ENCODE data around the gene FOXN3. TPM values are rescaled to one million over a fixed set of nuclear protein-coding genes. Genes with fewer than 3 reads are reported as not detected.

Gene FOXN3
- total RNA-seq, 4 donors from 2014 or later: 91.7 to 207 (median 125) TPM

DNA sequence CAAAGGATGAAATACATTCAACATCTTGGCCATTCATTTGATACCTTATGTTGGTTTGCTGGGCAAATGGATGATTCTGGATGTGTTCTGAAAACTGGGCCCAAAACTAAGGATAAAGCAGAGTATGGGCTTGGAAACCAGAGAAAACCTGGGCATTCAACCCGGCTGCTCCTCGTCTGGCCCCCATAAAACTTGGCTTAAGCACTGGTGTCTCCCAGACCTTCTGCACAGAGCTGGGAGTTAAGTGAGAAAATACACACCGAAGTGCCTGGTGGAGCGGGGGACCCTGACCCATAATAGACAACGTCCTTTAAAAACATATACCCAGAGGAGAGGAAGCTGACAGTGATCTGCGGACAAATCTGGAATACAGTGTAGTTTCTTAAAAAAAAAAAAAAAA lies 112.5 kb downstream of the FOXN3 start:
- DNase-seq (ENCODE audit: low spot score): no peak
- TF ChIP-seq, protein P1, sequence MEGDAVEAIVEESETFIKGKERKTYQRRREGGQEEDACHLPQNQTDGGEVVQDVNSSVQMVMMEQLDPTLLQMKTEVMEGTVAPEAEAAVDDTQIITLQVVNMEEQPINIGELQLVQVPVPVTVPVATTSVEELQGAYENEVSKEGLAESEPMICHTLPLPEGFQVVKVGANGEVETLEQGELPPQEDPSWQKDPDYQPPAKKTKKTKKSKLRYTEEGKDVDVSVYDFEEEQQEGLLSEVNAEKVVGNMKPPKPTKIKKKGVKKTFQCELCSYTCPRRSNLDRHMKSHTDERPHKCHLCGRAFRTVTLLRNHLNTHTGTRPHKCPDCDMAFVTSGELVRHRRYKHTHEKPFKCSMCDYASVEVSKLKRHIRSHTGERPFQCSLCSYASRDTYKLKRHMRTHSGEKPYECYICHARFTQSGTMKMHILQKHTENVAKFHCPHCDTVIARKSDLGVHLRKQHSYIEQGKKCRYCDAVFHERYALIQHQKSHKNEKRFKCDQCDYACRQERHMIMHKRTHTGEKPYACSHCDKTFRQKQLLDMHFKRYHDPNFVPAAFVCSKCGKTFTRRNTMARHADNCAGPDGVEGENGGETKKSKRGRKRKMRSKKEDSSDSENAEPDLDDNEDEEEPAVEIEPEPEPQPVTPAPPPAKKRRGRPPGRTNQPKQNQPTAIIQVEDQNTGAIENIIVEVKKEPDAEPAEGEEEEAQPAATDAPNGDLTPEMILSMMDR (IDR thresholded peaks at IDR 0.05): no peak
- no peak for ATAC-seq (ENCODE audit: low FRiP score)

DNA sequence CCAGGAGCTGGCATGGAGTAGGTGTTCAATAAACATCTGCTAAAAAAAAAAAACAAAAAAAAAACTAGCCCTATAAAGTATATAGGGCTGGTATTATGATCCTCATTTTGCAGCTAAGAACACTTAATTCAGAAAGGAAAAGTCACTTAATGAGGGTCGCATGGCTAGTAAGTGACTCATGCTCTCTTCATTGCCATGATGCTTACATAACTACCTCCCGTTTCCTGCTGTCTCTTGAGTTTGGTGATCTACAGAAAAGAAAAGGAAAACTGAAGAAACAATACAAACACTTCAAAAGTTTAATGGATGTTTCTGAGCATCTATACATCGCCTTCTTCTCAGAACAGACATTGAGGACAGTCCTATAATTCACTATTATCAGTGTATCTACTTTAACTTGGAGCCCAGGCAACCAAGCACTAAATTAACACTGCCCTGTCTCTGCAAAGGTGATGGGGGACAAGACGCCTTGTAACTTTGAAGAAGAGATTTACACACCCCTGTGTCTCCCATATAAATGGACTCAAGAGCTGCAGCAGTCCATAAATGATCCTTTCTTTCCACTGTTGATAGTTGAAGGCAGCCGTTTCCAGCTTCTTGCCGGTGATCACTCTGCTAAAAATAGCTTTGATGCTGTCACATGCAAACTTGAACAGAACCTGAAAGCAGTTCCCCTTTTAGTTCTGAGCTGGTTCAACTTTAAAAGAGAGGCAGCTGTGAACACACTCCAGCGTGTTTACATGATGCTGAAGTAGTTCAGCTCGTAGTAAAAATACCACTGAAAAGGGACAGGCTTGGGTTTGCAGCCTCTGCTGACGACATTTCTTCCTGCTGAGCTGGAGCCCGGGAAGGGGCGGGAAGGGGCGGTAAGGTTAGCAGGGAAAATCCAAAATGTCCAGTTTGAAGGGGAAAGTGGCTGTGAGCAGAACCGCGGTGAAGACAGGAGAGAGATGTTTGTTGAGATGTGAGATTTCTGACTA lies 113.3 kb downstream of the FOXN3 start:
- ATAC-seq (ENCODE audit: low FRiP score) (peak; percentile 46), DNase-seq (ENCODE audit: low spot score) (peak; percentile 33)
- TF ChIP-seq, protein P1 (IDR thresholded peaks at IDR 0.05): no peak

DNA sequence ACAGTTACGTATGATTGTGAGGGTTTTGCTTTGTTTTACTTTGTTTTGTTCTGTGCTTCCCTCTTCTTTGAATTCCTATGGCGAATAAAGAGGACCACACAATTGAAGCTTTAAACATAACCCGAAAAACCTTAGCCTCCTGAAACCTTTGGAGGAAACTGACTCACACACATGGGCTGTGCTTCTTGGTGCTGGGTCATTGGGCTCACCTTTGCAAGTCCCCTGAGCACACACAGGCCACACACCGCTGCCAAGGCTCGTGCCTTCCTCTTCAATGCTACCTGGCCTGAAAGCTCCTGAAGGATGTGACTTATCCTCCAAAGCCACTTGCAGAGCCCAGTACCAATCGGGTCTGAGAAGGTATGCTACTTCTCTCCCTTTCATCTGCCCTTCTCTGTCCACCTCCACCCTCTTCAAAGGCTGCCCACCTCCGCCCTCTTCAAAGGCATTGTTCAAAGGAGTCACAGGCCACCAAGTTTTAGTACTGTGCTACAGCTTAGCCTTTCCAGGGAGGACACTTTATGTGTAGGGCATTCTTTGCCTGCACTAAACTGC lies 114.6 kb downstream of the FOXN3 start:
- ATAC-seq (ENCODE audit: low FRiP score): no peak
- no peak for DNase-seq (ENCODE audit: low spot score)
- TF ChIP-seq, protein P1 (IDR thresholded peaks at IDR 0.05): no peak

DNA sequence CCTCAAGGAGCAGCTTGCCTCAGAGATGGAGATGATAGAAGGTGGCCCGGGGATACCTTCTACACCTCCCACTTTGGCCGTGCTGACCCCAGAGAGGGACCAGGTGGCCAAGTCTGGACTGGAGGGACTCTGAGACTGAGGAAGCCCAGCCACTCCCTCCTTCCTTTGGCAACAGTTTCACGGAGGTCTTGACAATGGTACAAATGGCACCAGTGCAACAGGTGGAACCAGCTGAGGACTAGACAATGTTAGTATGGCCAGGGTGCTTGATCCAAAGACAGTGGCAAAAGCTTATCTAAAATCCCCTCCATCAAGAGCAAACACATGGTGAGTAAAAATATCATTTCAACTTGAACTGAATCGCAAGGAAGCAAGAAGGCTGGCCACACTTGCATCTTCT lies 117.4 kb downstream of the FOXN3 start:
- DNase-seq (ENCODE audit: low spot score) (no peak), ATAC-seq (ENCODE audit: low FRiP score) (no peak)
- TF ChIP-seq, protein P1 (IDR thresholded peaks at IDR 0.05): no peak

DNA sequence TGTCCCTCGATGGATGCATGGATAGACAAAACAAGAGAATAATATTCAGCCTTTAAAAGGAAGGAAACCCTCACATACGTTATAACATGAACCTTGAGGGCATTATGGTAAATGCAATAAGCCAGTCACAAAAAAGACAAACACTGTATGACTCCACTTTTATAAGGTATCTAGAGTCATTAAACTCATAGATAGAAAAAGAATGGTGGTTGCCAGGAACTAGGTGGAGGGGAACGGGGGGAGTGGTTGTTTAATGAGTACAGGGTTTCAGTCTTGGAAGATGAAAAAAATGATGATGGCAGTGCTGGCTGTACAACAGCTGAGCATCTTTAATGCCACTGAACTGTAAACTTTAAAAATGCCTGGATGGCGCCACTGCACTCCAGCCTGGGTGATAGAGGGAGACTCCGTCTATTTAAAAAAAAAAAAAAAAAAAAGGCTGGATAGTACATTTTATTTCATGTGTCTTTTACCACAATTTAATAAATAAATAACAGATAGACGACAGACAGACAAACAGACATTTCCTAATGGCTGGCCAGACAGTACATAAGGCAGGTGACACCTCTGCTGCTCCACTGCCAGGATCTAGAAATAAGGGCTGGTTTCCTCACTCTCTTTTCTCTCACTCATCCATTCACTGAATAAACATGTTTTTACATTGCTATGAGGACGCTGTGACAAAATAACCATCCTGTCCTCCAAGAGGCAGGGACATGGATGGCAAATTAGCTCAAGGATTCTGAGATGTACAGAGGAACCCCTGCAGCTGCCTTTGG lies 118.8 kb downstream of the FOXN3 start:
- ATAC-seq (ENCODE audit: low FRiP score) (no peak), DNase-seq (ENCODE audit: low spot score) (no peak)
- TF ChIP-seq, protein P1 (IDR thresholded peaks at IDR 0.05): no peak

DNA sequence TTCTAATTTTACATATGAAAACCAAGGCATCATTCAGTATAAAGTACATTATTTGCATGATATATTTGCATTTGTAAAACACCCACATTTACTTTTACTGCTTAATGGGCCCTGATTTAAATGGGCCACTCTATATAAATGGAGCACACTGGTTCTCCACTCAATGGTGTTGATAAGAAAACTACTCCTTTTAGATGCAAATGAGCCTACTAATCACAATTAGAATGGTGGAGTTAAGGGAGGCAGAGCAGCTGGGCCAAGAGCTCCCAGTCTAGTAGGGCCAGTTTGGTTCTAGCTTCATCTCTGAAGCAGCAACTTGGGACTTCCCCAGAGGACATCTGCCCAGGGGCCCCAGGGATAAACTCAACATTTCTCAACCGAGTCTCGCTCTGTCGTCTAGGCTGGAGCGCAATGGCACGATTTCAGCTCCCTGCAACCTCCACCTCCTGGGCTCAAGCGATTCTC lies 120.7 kb downstream of the FOXN3 start:
- ATAC-seq (ENCODE audit: low FRiP score) (no peak), DNase-seq (ENCODE audit: low spot score) (no peak)
- TF ChIP-seq, protein P1 (IDR thresholded peaks at IDR 0.05): no peak

Data from omental fat pad (tissue), 4 donors.